WTC11 (cell line): ENCODE measurements around the gene ZBTB21. TPM values are rescaled to one million over a fixed set of nuclear protein-coding genes. Genes with fewer than 3 reads are reported as not detected.

Source experiments
- ATF1 ChIP-seq: sonication (generic); formaldehyde crosslinking; IDR thresholded peaks from 2 replicates; pipeline ENCODE4 v1.8.1; 2023; ENCODE audit warnings: mild to moderate bottlenecking, moderate library complexity, missing genetic modification reagents
- ATF6 ChIP-seq: sonication (generic); formaldehyde crosslinking; IDR thresholded peaks from 2 replicates; pipeline ENCODE4 v1.8.1; 2023; ENCODE audit warnings: mild to moderate bottlenecking, missing genetic modification reagents
- CREM ChIP-seq: sonication (generic); formaldehyde crosslinking; IDR thresholded peaks from 2 replicates; pipeline ENCODE4 v1.8.1; 2022; ENCODE audit warnings: mild to moderate bottlenecking, missing genetic modification reagents, moderate library complexity
- E2F4 ChIP-seq: sonication (generic); formaldehyde crosslinking; IDR thresholded peaks from 2 replicates; pipeline ENCODE4 v1.8.1; 2022; ENCODE audit warnings: low read depth, mild to moderate bottlenecking, moderate library complexity, missing genetic modification reagents, borderline replicate concordance
- E2F5 ChIP-seq: sonication (generic); formaldehyde crosslinking; IDR thresholded peaks from 2 replicates; pipeline ENCODE4 v1.8.1; 2022; ENCODE audit warnings: mild to moderate bottlenecking, moderate library complexity, missing genetic modification reagents
- ESRRA ChIP-seq: sonication (generic); formaldehyde crosslinking; IDR thresholded peaks from 2 replicates; pipeline ENCODE4 v1.8.1; 2022; ENCODE audit warnings: mild to moderate bottlenecking, missing genetic modification reagents, borderline replicate concordance
- FOXK1 ChIP-seq: sonication (generic); formaldehyde crosslinking; IDR thresholded peaks from 2 replicates; pipeline ENCODE4 v1.8.0; 2022; ENCODE audit warnings: mild to moderate bottlenecking, moderate library complexity, missing genetic modification reagents
- FOXP4 ChIP-seq: sonication (generic); formaldehyde crosslinking; IDR thresholded peaks from 2 replicates; pipeline ENCODE4 v1.8.0; 2022; ENCODE audit warnings: mild to moderate bottlenecking, missing genetic modification reagents
- GABPB1 ChIP-seq: sonication (generic); formaldehyde crosslinking; IDR thresholded peaks from 2 replicates; pipeline ENCODE4 v1.8.1; 2023; ENCODE audit warnings: mild to moderate bottlenecking, missing genetic modification reagents
- IRF2 ChIP-seq: sonication (generic); formaldehyde crosslinking; IDR thresholded peaks from 2 replicates; pipeline ENCODE4 v1.8.0; 2022; ENCODE audit warnings: low read depth, missing genetic modification reagents, borderline replicate concordance
- KAT7 ChIP-seq: sonication (generic); formaldehyde crosslinking; IDR thresholded peaks from 2 replicates; pipeline ENCODE4 v1.8.1; 2023; ENCODE audit warnings: missing genetic modification reagents, mild to moderate bottlenecking, borderline replicate concordance
- MAX ChIP-seq: sonication (generic); formaldehyde crosslinking; IDR thresholded peaks from 2 replicates; pipeline ENCODE4 v1.8.0; 2022; ENCODE audit warnings: mild to moderate bottlenecking, missing genetic modification reagents
- MLX ChIP-seq: sonication (generic); formaldehyde crosslinking; IDR thresholded peaks from 2 replicates; pipeline ENCODE4 v1.8.1; 2023; ENCODE audit warnings: mild to moderate bottlenecking, missing genetic modification reagents, moderate library complexity
- NFATC4 ChIP-seq: fragments of 250-450 bp; sonication (Bioruptor Pico); IDR thresholded peaks from 2 replicates; pipeline ENCODE4 v1.9.0; 2021; ENCODE audit warnings: mild to moderate bottlenecking
- NFE2L1 ChIP-seq: sonication (generic); formaldehyde crosslinking; IDR thresholded peaks from 2 replicates; pipeline ENCODE4 v1.8.1; 2023; ENCODE audit warnings: missing genetic modification reagents
- PRDM15 ChIP-seq: sonication (generic); formaldehyde crosslinking; IDR thresholded peaks from 2 replicates; pipeline ENCODE4 v1.8.0; 2022; ENCODE audit warnings: missing genetic modification reagents
- RORB ChIP-seq: fragments of 250-450 bp; sonication (Bioruptor Pico); IDR thresholded peaks from 2 replicates; pipeline ENCODE4 v1.9.0; 2021; ENCODE audit warnings: mild to moderate bottlenecking
- TEAD4 ChIP-seq: sonication (generic); formaldehyde crosslinking; IDR thresholded peaks from 2 replicates; pipeline ENCODE4 v1.8.0; 2022; ENCODE audit warnings: mild to moderate bottlenecking, missing genetic modification reagents
- TP53 ChIP-seq: sonication (generic); formaldehyde crosslinking; IDR thresholded peaks from 2 replicates; pipeline ENCODE4 v1.8.1; 2023; ENCODE audit warnings: mild to moderate bottlenecking, missing genetic modification reagents
- USF1 ChIP-seq: sonication (generic); formaldehyde crosslinking; IDR thresholded peaks from 2 replicates; pipeline ENCODE4 v1.8.0; 2022; ENCODE audit warnings: mild to moderate bottlenecking, missing genetic modification reagents
- ZMAT4 ChIP-seq: fragments of 250-450 bp; sonication (Bioruptor Pico); IDR thresholded peaks from 2 replicates; pipeline ENCODE4 v1.9.0; 2021; ENCODE audit warnings: mild to moderate bottlenecking
- ZNF121 ChIP-seq: sonication (generic); formaldehyde crosslinking; IDR thresholded peaks from 2 replicates; pipeline ENCODE4 v1.8.0; 2023; ENCODE audit warnings: missing genetic modification reagents
- ZNF219 ChIP-seq: sonication (generic); formaldehyde crosslinking; IDR thresholded peaks from 2 replicates; pipeline ENCODE4 v1.8.0; 2023; ENCODE audit warnings: missing genetic modification reagents, mild to moderate bottlenecking, borderline replicate concordance
- ZNF512 ChIP-seq: sonication (generic); formaldehyde crosslinking; IDR thresholded peaks from 2 replicates; pipeline ENCODE4 v1.8.1; 2022; ENCODE audit warnings: missing genetic modification reagents, borderline replicate concordance
- total RNA-seq: library from RNA; stranded (reverse); gene quantifications from 3 replicates; pipeline ENCODE4 v1.2.3, GENCODE V29; 2021

ZBTB21 gene
- total RNA-seq, 1 experiment from 2014 or later: 13.8 TPM

GRCh38 chr21:42010507-42011495 is 641 bp upstream of the ZBTB21 start (continued):
- TF ChIP-seq PRDM15 (CRISPR knock-in tag) (no peak), KAT7 (CRISPR knock-in tag) (no peak), ZNF121 (CRISPR knock-in tag) (no peak), MLX (CRISPR knock-in tag) (no peak), CREM (CRISPR knock-in tag) (no peak), FOXK1 (CRISPR knock-in tag) (peak; percentile 53; the same call in 1 of the 2 replicates), ZMAT4 (no peak), E2F5 (CRISPR knock-in tag) (peak; percentile 52; the same call in 1 of the 2 replicates), FOXP4 (no peak), NFATC4 (CRISPR knock-in tag) (no peak), E2F4 (CRISPR knock-in tag) (peak; percentile 65; the same call in 1 of the 2 replicates), RORB (no peak), IRF2 (CRISPR knock-in tag) (no peak), MAX (CRISPR knock-in tag) (no peak), ZNF512 (CRISPR knock-in tag) (no peak), ZNF219 (no peak), ATF6 (CRISPR knock-in tag) (no peak), GABPB1 (CRISPR knock-in tag) (no peak), USF1 (CRISPR knock-in tag) (no peak), NFE2L1 (CRISPR knock-in tag) (0 out of 2 replicates have a peak, but pooled peaks have one; percentile 53), ESRRA (CRISPR knock-in tag) (no peak), TEAD4 (CRISPR knock-in tag) (no peak), ATF1 (CRISPR knock-in tag) (no peak; the same call in 1 of the 2 replicates), TP53 (CRISPR knock-in tag) (peak; percentile 62; the same call in 1 of the 2 replicates)
